HCT116 (cell line): ENCODE measurements around the gene NELL1. TPM values are rescaled to one million over a fixed set of nuclear protein-coding genes. Genes with fewer than 3 reads are reported as not detected.

Source experiments
- ATAC-seq: fragments of 200-7000 bp; cut with Tn5 transposase; 2 replicates; pipeline ENCODE4 v1.9.1; 2020; ENCODE audit warnings: mild to moderate bottlenecking, moderate library complexity
- BruUV-seq: library from RNA; stranded (reverse); fragments of 400-500 nt; replicated peaks from 2 replicates; lab custom pipeline; 2021; lab: Mats Ljungman, UMichigan
- CTCF ChIA-PET: fragments of 300-600 bp; sonication (Branson Sonifier 250); formaldehyde crosslinking; loops from one replicate; lab custom pipeline; 2021; ENCODE audit warnings: antibody characterized with exemption; lab: Charles Lee
- POLR2A ChIA-PET: fragments of 300-600, 350-600 bp; sonication (Branson Sonifier 250); formaldehyde crosslinking; loops from one replicate; lab custom pipeline; 2021; ENCODE audit warnings: antibody characterized with exemption; lab: Charles Lee
- RAD21 ChIA-PET, 2 experiments: fragments of 300-600 bp; sonication (Branson Sonifier 250); formaldehyde crosslinking; loops; one replicate each; lab custom pipeline; 2023; ENCODE audit warnings: low total read pairs in 2 of 2; ENCODE audit not compliant: uncharacterized antibody in 2 of 2, unreplicated experiment in 2 of 2, low non-redundant PET in 1 of 2; lab: Charles Lee
- DNase-seq: peaks from one replicate; pipeline ENCODE4 v3.0.0-alpha.2; 2010; ENCODE audit warnings: low read depth, low spot score
- H2AFZ ChIP-seq: fragments of 200-600 bp; shearing (Covaris generic), sonication (generic); 2 replicates; pipeline ENCODE4 v1.6.1; 2017; ENCODE audit warnings: low read depth, mixed run types, mixed read lengths, antibody characterized with exemption, low read length; ENCODE audit not compliant: poor library complexity, severe bottlenecking
- H3K27ac ChIP-seq: 2 replicates; pipeline ENCODE4 v1.5.1; 2012; ENCODE audit warnings: low read depth, low read length
- H3K27me3 ChIP-seq: fragments of 200-600 bp; sonication (generic); 2 replicates; pipeline ENCODE4 v1.6.1; 2016; ENCODE audit warnings: mixed run types, low read length, mixed read lengths; ENCODE audit not compliant: insufficient read depth
- H3K36me3 ChIP-seq, 2 experiments: fragments of 200-500 bp in 1 of 2; fragments of 200-600 bp in 1 of 2; sonication (Bioruptor generic) in 1 of 2; sonication (generic) in 1 of 2; 2 replicates each; pipeline versions ENCODE4 v1.5.1 to v1.6.1; 2014 to 2016; ENCODE audit warnings: low read length in 2 of 2, inconsistent platforms in 1 of 2, mixed read lengths in 1 of 2, mixed run types in 1 of 2; ENCODE audit not compliant: insufficient read depth in 2 of 2, control insufficient read depth in 1 of 2
- H3K4me1 ChIP-seq, 2 experiments: fragments of 200-600 bp in 1 of 2; sonication (generic) in 1 of 2; 2 replicates each; pipeline versions ENCODE4 v1.5.1 to v1.6.1; 2012 to 2017; ENCODE audit warnings: low read length in 2 of 2, inconsistent platforms in 1 of 2, mild to moderate bottlenecking in 1 of 2, mixed read lengths in 1 of 2, mixed run types in 1 of 2, moderate library complexity in 1 of 2; ENCODE audit not compliant: insufficient read depth in 2 of 2, control insufficient read depth in 1 of 2
- H3K4me2 ChIP-seq: fragments of 200-600 bp; sonication (generic); 2 replicates; pipeline ENCODE4 v1.6.1; 2017; ENCODE audit warnings: mixed run types, low read length, mixed read lengths
- H3K4me3 ChIP-seq, 2 experiments: fragments of 200-600 bp in 1 of 2; sonication (generic) in 1 of 2; replicated peaks in 1 of 2; 2 replicates each; pipeline ENCODE4 v1.5.1; 2011 to 2016; ENCODE audit warnings: low read length in 2 of 2, control low read depth in 1 of 2, low read depth in 1 of 2, mild to moderate bottlenecking in 1 of 2, mixed read lengths in 1 of 2, mixed run types in 1 of 2
- H3K79me2 ChIP-seq: fragments of 200-600 bp; sonication (generic); 2 replicates; pipeline ENCODE4 v1.6.1; 2017; ENCODE audit warnings: mild to moderate bottlenecking, mixed run types, low read length, moderate library complexity, mixed read lengths; ENCODE audit not compliant: insufficient read depth
- H3K9ac ChIP-seq: fragments of 200-600 bp; sonication (generic); 2 replicates; pipeline ENCODE4 v1.6.1; 2016; ENCODE audit warnings: low read length, mixed read lengths
- H3K9me2 ChIP-seq: fragments of 200-600 bp; sonication (generic), shearing (Covaris generic); 2 replicates; pipeline ENCODE4 v1.6.1; 2017; ENCODE audit warnings: mixed run types, mild to moderate bottlenecking, moderate library complexity; ENCODE audit not compliant: insufficient read depth
- H3K9me3 ChIP-seq, 2 experiments: fragments of 200-500 bp in 1 of 2; fragments of 200-600 bp in 1 of 2; sonication (Bioruptor generic) in 1 of 2; sonication (generic) in 1 of 2; 2 replicates each; pipeline ENCODE4 v1.6.1; 2014 to 2017; ENCODE audit warnings: low read length in 2 of 2, mixed read lengths in 2 of 2, inconsistent platforms in 1 of 2, low read depth in 1 of 2, mild to moderate bottlenecking in 1 of 2, mixed run types in 1 of 2, moderate library complexity in 1 of 2; ENCODE audit not compliant: control insufficient read depth in 1 of 2, insufficient read depth in 1 of 2
- H4K20me1 ChIP-seq: fragments of 200-600 bp; sonication (generic), shearing (Covaris generic); 2 replicates; pipeline ENCODE4 v1.6.1; 2017; ENCODE audit warnings: mixed run types, mild to moderate bottlenecking, moderate library complexity; ENCODE audit not compliant: insufficient read depth
- ATF3 ChIP-seq: IDR thresholded peaks from 2 replicates; pipeline ENCODE4 v1.6.1; 2012
- CBX3 ChIP-seq: IDR thresholded peaks from 2 replicates; pipeline ENCODE4 v1.6.1; 2012; ENCODE audit warnings: low read depth
- CEBPB ChIP-seq: IDR thresholded peaks from 2 replicates; pipeline ENCODE4 v1.6.1; 2012; ENCODE audit warnings: low read depth
- EGR1 ChIP-seq: IDR thresholded peaks from 2 replicates; pipeline ENCODE4 v1.6.1; 2012; ENCODE audit warnings: low read depth
- ELF1 ChIP-seq: IDR thresholded peaks from 2 replicates; pipeline ENCODE4 v1.6.1; 2012; ENCODE audit warnings: low read depth, borderline replicate concordance
- FOSL1 ChIP-seq: IDR thresholded peaks from 2 replicates; pipeline ENCODE4 v1.6.1; 2012; ENCODE audit warnings: low read depth
- JUND ChIP-seq: IDR thresholded peaks from 2 replicates; pipeline ENCODE4 v1.6.1; 2012
- RAD21 ChIP-seq: IDR thresholded peaks from 2 replicates; pipeline ENCODE4 v1.6.1; 2012; ENCODE audit warnings: low read depth, mild to moderate bottlenecking
- SP1 ChIP-seq: IDR thresholded peaks from 2 replicates; pipeline ENCODE4 v1.6.1; 2012; ENCODE audit warnings: low read depth
- SRF ChIP-seq: IDR thresholded peaks from 2 replicates; pipeline ENCODE4 v1.6.1; 2012; ENCODE audit warnings: low read depth
- YY1 ChIP-seq: IDR thresholded peaks from 2 replicates; pipeline ENCODE4 v1.6.1; 2011; ENCODE audit warnings: low read length, low read depth, moderate library complexity, mild to moderate bottlenecking; ENCODE audit not compliant: insufficient replicate concordance; ENCODE audit errors: extremely low read depth
- ZBTB33 ChIP-seq: IDR thresholded peaks from 2 replicates; pipeline ENCODE4 v1.6.1; 2011; ENCODE audit warnings: mild to moderate bottlenecking, low read length, moderate library complexity; ENCODE audit not compliant: insufficient replicate concordance; ENCODE audit errors: extremely low read depth
- ZFX ChIP-seq: fragments of 450-650 bp; IDR thresholded peaks from 2 replicates; pipeline ENCODE4 v1.6.1; 2017
- ZNF274 ChIP-seq: fragments of 200-500 bp; sonication (Bioruptor generic); IDR thresholded peaks from 2 replicates; pipeline ENCODE4 v1.6.1; 2014; ENCODE audit warnings: mild to moderate bottlenecking, low read depth, low read length, inconsistent platforms
- intact Hi-C: fragments of 100-400 bp; cut with micrococcal nuclease; formaldehyde crosslinking; loops from 2 replicates; pipeline ENCODE4 v1.10.0; 2022
- total RNA-seq: library from RNA; stranded (reverse); gene quantifications from one replicate; pipeline ENCODE4 v1.2.1, GENCODE V29; 2021; ENCODE audit not compliant: unreplicated experiment

The NELL1 gene
- total RNA-seq, 1 experiment from 2014 or later: not detected

DNA sequence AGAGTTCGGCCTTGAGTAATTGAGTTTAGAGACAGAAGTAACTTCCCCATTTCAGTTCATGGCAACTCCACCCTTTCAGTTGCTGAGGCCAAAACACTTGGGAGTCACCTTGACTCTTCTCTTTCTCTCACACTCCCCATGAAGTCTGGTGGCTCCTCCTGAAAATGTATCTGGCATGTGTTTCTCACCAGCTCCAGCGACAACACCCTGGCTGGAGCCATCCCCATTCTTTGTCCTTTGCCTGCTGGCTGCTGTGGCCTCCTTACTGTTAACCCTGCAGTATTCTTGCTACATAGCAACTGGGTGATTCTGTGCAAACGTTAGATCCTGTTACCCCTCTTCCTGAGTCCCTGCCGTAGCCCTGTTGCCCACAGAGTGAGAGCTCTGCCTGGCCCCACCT is 46.1 kb upstream of the NELL1 start:
- Histone ChIP-seq H3K36me3 (no peaks in the 10 kb centered on the region), H3K9me2 (no peaks in the 10 kb centered on the region), H3K27ac (no peak overlapping the region), H3K4me2 (no peak overlapping the region), H3K27me3 (peaks cover 31% of the 10 kb centered on the region; the same call in 1 of the 2 replicates), H3K4me3 (no peak overlapping the region), H3K79me2 (no peaks in the 10 kb centered on the region), H3K9me3 (no peaks in the 10 kb centered on the region), H4K20me1 (no peaks in the 10 kb centered on the region), H3K4me1 (no peaks in the 10 kb centered on the region), H3K9ac (no peak overlapping the region), H2AFZ (no peak overlapping the region)
- BruUV-seq: no TSS peak
- ChIA-PET CTCF (no interaction called here), POLR2A (no interaction called here), RAD21 (no interaction called here)
- DNase-seq: no peak
- no peak for ATAC-seq
- intact Hi-C loops: no loop called here
- no peak for TF ChIP-seq ZFX
- no peak for TF ChIP-seq ELF1
- no peak for TF ChIP-seq CEBPB
- TF ChIP-seq CBX3: no peak
- TF ChIP-seq EGR1: no peak
- TF ChIP-seq ATF3: no peak
- no peak for TF ChIP-seq ZBTB33
- no peak for TF ChIP-seq SRF

DNA sequence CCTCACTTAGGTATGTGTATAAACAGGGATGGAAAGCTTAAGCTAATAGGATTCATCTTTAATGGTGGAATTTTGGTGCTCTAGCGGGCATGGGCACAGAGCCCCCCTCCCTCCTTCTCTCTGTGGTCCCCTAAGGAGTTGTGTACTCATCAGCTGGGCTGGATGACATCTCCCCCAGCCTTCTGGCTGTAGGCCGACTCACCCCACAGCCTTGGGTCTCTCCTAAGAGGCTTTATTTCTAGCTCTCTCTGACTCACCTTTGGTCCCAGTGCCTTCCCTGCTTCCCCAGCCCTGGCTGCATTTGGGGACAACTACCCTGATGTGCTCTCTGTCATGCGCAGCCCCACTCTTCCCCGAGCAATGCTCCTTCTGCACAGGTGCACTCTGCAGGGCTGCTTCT is 43.1 kb upstream of the NELL1 start:
- ChIA-PET CTCF (no interaction called here), POLR2A (no interaction called here), RAD21 (no interaction called here)
- H3K9me2 ChIP-seq: no peaks in the 10 kb centered on the region
- H3K27ac ChIP-seq: no peak overlapping the region
- no peaks in the 10 kb centered on the region for H3K79me2 ChIP-seq
- DNase-seq: no peak
- no peak for ATAC-seq
- no peaks in the 10 kb centered on the region for H3K9me3 ChIP-seq
- no peak overlapping the region for H2AFZ ChIP-seq
- H3K4me1 ChIP-seq: no peaks in the 10 kb centered on the region
- no peak overlapping the region for H3K4me2 ChIP-seq
- peaks cover 25% of the 10 kb centered on the region; the same call in 1 of the 2 replicates for H3K27me3 ChIP-seq
- no peak overlapping the region for H3K4me3 ChIP-seq
- no peaks in the 10 kb centered on the region for H4K20me1 ChIP-seq
- no peaks in the 10 kb centered on the region for H3K36me3 ChIP-seq
- H3K9ac ChIP-seq: no peak overlapping the region
- no TSS peak for BruUV-seq
- intact Hi-C loops: no loop called here
- no peak for TF ChIP-seq SRF
- no peak for TF ChIP-seq RAD21
- no peak for TF ChIP-seq CEBPB
- TF ChIP-seq FOSL1: no peak
- no peak for TF ChIP-seq ELF1
- TF ChIP-seq YY1: no peak
- TF ChIP-seq ZNF274: no peak
- no peak for TF ChIP-seq JUND
- TF ChIP-seq ATF3: no peak
- no peak for TF ChIP-seq ZBTB33
- no peak for TF ChIP-seq SP1
- no peak for TF ChIP-seq EGR1
